GM19351 (cell line): ENCODE measurements around the gene AGER.
"Not testable (repeated sequence)": the region's sequence is repeated elsewhere in the genome, so short reads cannot be mapped to it uniquely, and the experiment has no call there.

ENCODE experiments used
- ATAC-seq: cut with Tn5 transposase; IDR thresholded peaks from one replicate; pipeline ENCODE4 v1.9.1; 2021; ENCODE audit warnings: mild to moderate bottlenecking, moderate library complexity; ENCODE audit not compliant: unreplicated experiment

AGER gene

DNA sequence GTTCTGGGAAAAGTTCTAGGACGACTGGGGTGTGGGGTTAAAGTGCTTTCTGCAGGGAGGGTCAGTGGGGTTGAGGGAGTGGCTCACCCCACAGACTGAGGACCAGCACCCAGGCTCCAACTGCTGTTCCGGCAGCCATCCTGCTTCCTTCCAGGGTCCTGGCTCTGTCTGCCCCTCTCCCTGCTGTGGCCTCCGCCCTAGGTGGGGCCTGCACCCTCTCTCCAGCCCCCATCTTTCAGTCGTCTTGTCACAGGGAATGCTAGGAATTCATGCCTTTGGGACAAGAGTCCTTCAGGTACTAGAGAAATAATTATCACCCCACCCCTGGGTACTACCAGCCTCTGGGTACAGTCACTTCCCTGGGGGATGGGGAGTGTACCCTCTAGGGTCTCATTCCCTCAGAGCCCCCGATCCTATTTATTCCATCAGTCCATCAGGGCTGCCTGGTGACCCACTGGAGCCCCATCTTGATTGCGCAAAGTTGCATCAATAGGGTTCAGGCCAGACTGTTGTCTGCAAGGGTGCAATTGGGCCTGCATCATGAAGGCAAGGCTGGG is at the start of gene AGER:
Gene AGER (minus strand): TSS at position 170 of the 557 bp plus-strand sequence. CDS start 31 bp downstream, at position 139.
- ATAC-seq, result no peak

GRCh38 chr6:32226434-32226833 is 42.4 kb upstream of the AGER start:
- no peak for ATAC-seq

- no peak for ATAC-seq
Observed at GRCh38 chr6:32224696-32225095, 40.6 kb upstream of the AGER start.

DNA sequence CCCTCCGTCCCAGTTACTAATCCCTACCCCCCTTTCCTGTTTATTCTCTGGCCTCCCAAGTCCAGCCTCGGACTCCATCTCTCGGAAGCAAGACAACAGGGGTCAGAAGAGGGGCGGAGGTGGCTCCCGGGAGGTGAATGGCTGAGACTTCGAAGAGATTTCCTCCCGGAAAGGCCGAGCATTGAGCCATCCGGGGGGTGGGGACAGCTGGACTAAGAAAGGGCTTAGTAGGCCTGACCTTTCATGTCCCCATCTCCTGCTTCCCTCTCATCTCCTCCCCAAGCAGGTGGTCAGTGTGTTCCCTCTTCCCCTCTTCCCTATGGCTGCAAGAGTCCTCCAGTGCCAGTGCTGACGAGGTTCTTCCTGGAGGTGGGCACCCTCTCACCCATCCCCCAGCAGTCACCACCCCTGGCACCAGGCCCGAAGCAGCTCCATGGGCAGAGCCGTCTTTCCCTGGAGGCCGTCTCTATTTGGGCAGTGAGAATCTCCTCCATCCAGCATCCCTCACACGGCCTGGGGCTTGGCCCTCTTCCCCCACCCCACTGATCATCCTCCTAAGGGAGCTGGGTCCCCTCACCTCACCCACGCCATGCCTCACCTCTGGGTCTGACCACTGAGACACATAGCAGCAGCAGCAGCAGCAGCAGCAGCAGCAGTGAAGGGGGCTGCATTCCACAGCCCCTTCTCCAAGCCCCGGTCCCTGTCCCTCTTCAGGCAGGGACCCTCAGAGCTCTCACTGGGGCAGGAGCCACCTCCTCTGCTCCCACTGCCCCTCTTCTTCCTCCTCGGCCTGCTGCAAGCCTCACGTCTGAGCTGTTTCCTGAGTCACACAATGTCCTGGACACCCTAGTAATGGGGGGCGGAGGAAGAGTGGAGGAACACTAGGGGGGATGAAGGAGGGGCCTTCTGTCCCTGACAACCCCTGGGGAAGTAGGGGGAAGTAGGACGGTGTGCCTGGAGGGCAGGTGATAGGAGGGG is 39.5 kb upstream of the AGER start, which contains the start of gene NOTCH4:
Gene NOTCH4 (minus strand): TSS at position 810 of the 978 bp plus-strand sequence. CDS start 139 bp downstream, at position 671.
- ATAC-seq, result no peak

DNA sequence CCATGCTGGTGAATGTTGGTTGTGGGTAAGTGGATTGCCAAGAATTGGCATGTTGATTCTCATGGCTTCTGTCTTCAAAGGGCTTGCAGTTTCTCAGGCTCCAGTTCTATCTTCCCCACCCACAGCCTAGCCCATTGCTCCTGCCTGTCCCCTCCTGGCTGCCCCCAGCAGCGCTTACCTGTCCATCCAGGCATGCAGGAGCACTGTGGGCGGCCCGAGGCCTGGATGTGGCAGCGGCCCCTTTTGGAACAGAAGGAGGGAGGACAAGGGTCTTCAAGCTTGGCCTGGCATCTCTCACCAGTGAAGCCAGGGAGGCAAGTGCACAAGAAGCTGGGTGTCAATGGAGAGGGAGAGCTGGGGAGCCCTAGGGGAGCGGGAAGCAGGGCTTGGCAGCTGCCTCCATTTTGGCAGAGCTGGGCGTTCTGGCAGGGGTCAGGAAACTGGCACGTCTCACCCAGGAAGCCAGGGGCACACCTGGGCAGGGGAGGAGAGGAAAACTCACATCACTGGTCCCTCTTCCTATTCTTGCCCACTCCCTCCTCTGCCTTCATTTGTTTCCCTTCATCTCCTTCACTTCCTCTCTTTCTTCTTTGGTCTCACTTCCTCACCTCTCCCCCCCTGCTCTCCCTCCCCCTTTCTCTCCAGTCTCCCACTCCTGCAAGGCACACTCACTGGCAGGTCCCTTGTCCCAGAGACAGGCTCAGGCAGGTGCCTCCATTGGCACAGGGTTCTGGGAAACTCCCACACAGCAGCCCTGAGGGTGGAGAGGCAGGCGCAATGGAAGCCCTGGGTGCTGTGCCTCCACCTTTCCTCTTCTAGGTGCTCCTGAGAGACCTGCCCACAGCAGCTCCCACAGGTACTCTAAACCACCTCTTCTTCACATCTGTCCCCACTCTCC is 38.5 kb upstream of the AGER start:
- ATAC-seq, result no peak

- ATAC-seq, result no peak
Observed at GRCh38 chr6:32220021-32220420, 36.0 kb upstream of the AGER start.

GRCh38 chr6:32218167-32218566 is 34.1 kb upstream of the AGER start:
- ATAC-seq, result no peak

DNA sequence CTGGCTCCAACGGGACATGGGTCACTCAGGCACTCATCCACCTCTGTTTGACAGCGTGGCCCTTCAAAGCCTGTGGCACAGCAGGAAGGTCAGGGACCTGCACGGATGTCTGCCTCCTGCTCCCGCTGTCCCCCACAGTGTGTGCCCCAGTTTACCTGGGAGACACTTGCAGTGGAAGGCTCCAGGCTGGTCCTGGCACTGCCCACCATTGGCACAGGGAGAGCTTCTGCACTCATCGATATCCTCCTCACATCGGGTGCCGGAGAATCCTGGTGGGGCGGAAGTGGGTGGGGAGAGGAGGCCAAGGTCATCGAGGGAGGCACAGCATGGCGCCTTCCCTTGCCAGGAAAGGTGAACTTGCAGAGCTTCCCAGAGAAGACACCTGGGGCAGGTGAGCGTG is 32.9 kb upstream of the AGER start:
- ATAC-seq, result no peak

DNA sequence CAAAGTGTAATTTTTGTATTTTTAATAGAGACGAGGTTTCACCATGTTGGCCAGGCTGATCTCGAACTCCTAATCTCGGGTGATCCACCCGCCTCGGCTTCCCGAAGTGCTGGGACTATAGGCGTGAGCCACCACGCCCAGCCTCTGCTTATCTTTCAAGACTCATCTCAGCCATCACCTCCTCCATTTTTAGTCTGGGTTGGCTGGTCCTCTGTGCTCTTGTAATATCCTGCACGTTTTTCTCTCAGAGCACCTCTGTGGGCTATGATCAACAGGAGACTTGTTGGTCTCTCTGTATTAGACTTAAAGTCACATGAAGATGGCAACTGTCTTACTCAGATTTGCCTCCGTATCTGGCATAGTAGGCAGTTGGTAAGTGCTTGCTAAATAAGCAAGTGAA is 32.2 kb upstream of the AGER start:
- no peak for ATAC-seq

DNA sequence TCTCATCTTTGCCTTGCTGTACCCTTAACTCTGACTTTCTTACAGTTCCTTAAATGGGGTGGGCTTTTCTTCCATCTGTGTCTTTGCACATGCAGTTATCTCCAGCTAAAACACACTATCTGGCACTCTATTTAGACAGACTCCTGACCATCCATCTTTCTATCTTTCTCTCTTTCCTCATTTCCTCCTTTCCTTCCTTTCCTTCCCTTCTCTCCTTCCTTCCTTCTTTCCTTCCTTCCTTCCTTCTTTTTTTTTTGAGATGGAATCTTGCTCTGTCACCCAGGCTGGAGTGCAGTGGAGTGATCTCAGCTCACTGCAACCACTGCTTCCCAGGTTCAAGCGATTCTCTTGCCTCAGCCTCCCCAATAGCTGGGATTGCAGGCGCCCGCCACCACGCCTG is 31.6 kb upstream of the AGER start:
- no peak for ATAC-seq

GRCh38 chr6:32214126-32214525 is 30.1 kb upstream of the AGER start:
- ATAC-seq, result no peak

- ATAC-seq, result no peak
Observed at GRCh38 chr6:32213649-32214048, 29.6 kb upstream of the AGER start.

DNA sequence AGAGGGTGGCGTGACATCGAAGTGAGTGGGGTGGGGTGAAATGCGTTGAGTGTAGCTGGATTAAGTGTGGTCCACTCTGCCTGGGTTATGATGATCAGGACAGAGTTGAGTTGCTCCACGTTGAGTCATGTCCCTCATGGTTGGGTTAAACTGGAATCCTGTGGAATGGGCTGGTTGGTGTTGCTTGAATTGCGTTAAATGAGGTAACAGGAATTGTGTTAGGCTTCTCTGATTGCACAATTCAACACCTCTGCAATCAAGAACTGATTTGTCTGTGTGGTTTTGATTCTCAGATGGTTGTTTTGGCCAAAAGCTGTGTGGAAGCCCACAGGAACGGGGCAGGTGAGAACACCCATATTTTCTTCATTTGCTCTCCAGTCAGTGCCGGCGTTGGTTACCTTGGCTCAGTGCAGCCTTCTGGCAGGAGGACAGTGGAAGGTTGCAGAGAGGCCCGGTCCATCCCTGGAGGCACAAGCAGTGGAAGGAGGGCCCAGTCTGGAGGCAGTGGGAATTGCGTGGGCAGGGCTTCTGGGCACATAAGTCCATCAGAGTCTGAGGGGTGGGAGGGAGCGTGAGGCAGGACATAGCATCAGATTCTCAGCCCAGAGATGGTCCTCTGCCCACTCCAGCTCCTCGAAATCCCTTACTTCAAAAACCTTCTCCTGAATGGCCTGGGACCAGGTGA is 28.2 kb upstream of the AGER start:
- no peak for ATAC-seq

GRCh38 chr6:32211432-32211831 is 27.4 kb upstream of the AGER start:
- not testable (repeated sequence) for ATAC-seq

DNA sequence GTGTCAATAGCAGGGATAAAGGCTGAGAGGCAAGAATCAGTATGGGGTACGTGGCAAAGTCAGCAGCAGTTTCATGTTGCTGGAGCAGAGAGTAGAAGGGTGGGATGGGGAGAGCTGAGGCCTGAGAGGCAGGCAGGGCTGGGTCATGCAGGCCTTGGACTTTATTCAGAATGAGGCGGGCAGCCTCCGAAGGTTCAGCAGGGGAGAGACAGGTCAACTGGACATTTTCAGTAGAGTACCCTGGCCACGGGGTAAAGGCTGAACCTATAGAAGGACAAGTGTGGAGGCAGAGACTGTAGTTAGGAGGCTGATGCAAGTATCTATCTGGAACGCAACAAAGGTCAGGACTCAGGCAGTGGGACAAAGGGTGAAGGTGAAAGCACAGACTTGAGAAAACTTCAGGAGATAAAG is 26.1 kb upstream of the AGER start:
- no peak for ATAC-seq

GRCh38 chr6:32208996-32209395 is 24.9 kb upstream of the AGER start:
- ATAC-seq, result no peak

DNA sequence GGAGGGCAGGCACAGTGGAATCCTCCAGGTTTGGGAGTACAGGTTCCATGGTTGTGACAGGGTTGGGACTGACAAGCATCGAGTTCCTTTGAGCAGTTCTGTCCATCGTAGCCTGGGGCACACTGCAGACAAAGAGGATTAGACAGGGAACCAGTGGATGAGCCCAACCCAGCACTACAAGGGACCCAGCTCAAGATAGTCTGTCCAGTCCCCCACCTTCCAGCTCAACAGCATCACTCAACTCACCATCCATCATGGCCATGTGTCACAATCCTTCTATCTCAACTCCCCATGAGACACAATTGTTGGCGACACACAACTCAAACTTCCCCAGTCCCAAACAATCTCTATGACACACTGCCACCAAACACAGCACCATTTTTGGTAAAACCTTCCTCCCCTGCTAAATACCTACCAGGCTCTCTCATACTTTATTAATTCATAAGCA is 20.2 kb upstream of the AGER start:
- no peak for ATAC-seq

GRCh38 chr6:32203426-32204267 is 19.6 kb upstream of the AGER start:
- no peak for ATAC-seq

- ATAC-seq, result no peak
Observed at GRCh38 chr6:32202186-32202585, 18.1 kb upstream of the AGER start.
